HCT116 (cell line): ENCODE results near the gene PDLIM5. TPM values are rescaled to one million over a fixed set of nuclear protein-coding genes. Genes with fewer than 3 reads are reported as not detected.

Experiments used
- ATAC-seq: fragments of 200-7000 bp; cut with Tn5 transposase; 2 replicates; pipeline ENCODE4 v1.9.1; 2020; ENCODE audit warnings: mild to moderate bottlenecking, moderate library complexity
- BruUV-seq: library from RNA; stranded (reverse); fragments of 400-500 nt; replicated peaks from 2 replicates; lab custom pipeline; 2021; lab: Mats Ljungman, UMichigan
- CTCF ChIA-PET: fragments of 300-600 bp; sonication (Branson Sonifier 250); formaldehyde crosslinking; loops from one replicate; lab custom pipeline; 2021; ENCODE audit warnings: antibody characterized with exemption; lab: Charles Lee
- POLR2A ChIA-PET: fragments of 300-600, 350-600 bp; sonication (Branson Sonifier 250); formaldehyde crosslinking; loops from one replicate; lab custom pipeline; 2021; ENCODE audit warnings: antibody characterized with exemption; lab: Charles Lee
- RAD21 ChIA-PET, 2 experiments: fragments of 300-600 bp; sonication (Branson Sonifier 250); formaldehyde crosslinking; loops; one replicate each; lab custom pipeline; 2023; ENCODE audit warnings: low total read pairs in 2 of 2; ENCODE audit not compliant: uncharacterized antibody in 2 of 2, unreplicated experiment in 2 of 2, low non-redundant PET in 1 of 2; lab: Charles Lee
- DNase-seq: peaks from one replicate; pipeline ENCODE4 v3.0.0-alpha.2; 2010; ENCODE audit warnings: low read depth, low spot score
- H2AFZ ChIP-seq: fragments of 200-600 bp; shearing (Covaris generic), sonication (generic); 2 replicates; pipeline ENCODE4 v1.6.1; 2017; ENCODE audit warnings: low read depth, mixed run types, mixed read lengths, antibody characterized with exemption, low read length; ENCODE audit not compliant: poor library complexity, severe bottlenecking
- H3K27ac ChIP-seq: 2 replicates; pipeline ENCODE4 v1.5.1; 2012; ENCODE audit warnings: low read depth, low read length
- H3K27me3 ChIP-seq: fragments of 200-600 bp; sonication (generic); 2 replicates; pipeline ENCODE4 v1.6.1; 2016; ENCODE audit warnings: mixed run types, low read length, mixed read lengths; ENCODE audit not compliant: insufficient read depth
- H3K36me3 ChIP-seq, 2 experiments: fragments of 200-500 bp in 1 of 2; fragments of 200-600 bp in 1 of 2; sonication (Bioruptor generic) in 1 of 2; sonication (generic) in 1 of 2; 2 replicates each; pipeline versions ENCODE4 v1.5.1 to v1.6.1; 2014 to 2016; ENCODE audit warnings: low read length in 2 of 2, inconsistent platforms in 1 of 2, mixed read lengths in 1 of 2, mixed run types in 1 of 2; ENCODE audit not compliant: insufficient read depth in 2 of 2, control insufficient read depth in 1 of 2
- H3K4me1 ChIP-seq, 2 experiments: fragments of 200-600 bp in 1 of 2; sonication (generic) in 1 of 2; 2 replicates each; pipeline versions ENCODE4 v1.5.1 to v1.6.1; 2012 to 2017; ENCODE audit warnings: low read length in 2 of 2, inconsistent platforms in 1 of 2, mild to moderate bottlenecking in 1 of 2, mixed read lengths in 1 of 2, mixed run types in 1 of 2, moderate library complexity in 1 of 2; ENCODE audit not compliant: insufficient read depth in 2 of 2, control insufficient read depth in 1 of 2
- H3K4me2 ChIP-seq: fragments of 200-600 bp; sonication (generic); 2 replicates; pipeline ENCODE4 v1.6.1; 2017; ENCODE audit warnings: mixed run types, low read length, mixed read lengths
- H3K4me3 ChIP-seq, 2 experiments: fragments of 200-600 bp in 1 of 2; sonication (generic) in 1 of 2; replicated peaks in 1 of 2; 2 replicates each; pipeline ENCODE4 v1.5.1; 2011 to 2016; ENCODE audit warnings: low read length in 2 of 2, control low read depth in 1 of 2, low read depth in 1 of 2, mild to moderate bottlenecking in 1 of 2, mixed read lengths in 1 of 2, mixed run types in 1 of 2
- H3K79me2 ChIP-seq: fragments of 200-600 bp; sonication (generic); 2 replicates; pipeline ENCODE4 v1.6.1; 2017; ENCODE audit warnings: mild to moderate bottlenecking, mixed run types, low read length, moderate library complexity, mixed read lengths; ENCODE audit not compliant: insufficient read depth
- H3K9ac ChIP-seq: fragments of 200-600 bp; sonication (generic); 2 replicates; pipeline ENCODE4 v1.6.1; 2016; ENCODE audit warnings: low read length, mixed read lengths
- H3K9me2 ChIP-seq: fragments of 200-600 bp; sonication (generic), shearing (Covaris generic); 2 replicates; pipeline ENCODE4 v1.6.1; 2017; ENCODE audit warnings: mixed run types, mild to moderate bottlenecking, moderate library complexity; ENCODE audit not compliant: insufficient read depth
- H3K9me3 ChIP-seq, 2 experiments: fragments of 200-500 bp in 1 of 2; fragments of 200-600 bp in 1 of 2; sonication (Bioruptor generic) in 1 of 2; sonication (generic) in 1 of 2; 2 replicates each; pipeline ENCODE4 v1.6.1; 2014 to 2017; ENCODE audit warnings: low read length in 2 of 2, mixed read lengths in 2 of 2, inconsistent platforms in 1 of 2, low read depth in 1 of 2, mild to moderate bottlenecking in 1 of 2, mixed run types in 1 of 2, moderate library complexity in 1 of 2; ENCODE audit not compliant: control insufficient read depth in 1 of 2, insufficient read depth in 1 of 2
- H4K20me1 ChIP-seq: fragments of 200-600 bp; sonication (generic), shearing (Covaris generic); 2 replicates; pipeline ENCODE4 v1.6.1; 2017; ENCODE audit warnings: mixed run types, mild to moderate bottlenecking, moderate library complexity; ENCODE audit not compliant: insufficient read depth
- CBX3 ChIP-seq: IDR thresholded peaks from 2 replicates; pipeline ENCODE4 v1.6.1; 2012; ENCODE audit warnings: low read depth
- CEBPB ChIP-seq: IDR thresholded peaks from 2 replicates; pipeline ENCODE4 v1.6.1; 2012; ENCODE audit warnings: low read depth
- EGR1 ChIP-seq: IDR thresholded peaks from 2 replicates; pipeline ENCODE4 v1.6.1; 2012; ENCODE audit warnings: low read depth
- EZH2phosphoT487 ChIP-seq: fragments of 200-600 bp; IDR thresholded peaks from 2 replicates; pipeline ENCODE4 v1.6.1; 2018; ENCODE audit warnings: antibody characterized with exemption, borderline replicate concordance
- FOSL1 ChIP-seq: IDR thresholded peaks from 2 replicates; pipeline ENCODE4 v1.6.1; 2012; ENCODE audit warnings: low read depth
- JUND ChIP-seq: IDR thresholded peaks from 2 replicates; pipeline ENCODE4 v1.6.1; 2012
- MAX ChIP-seq: IDR thresholded peaks from 2 replicates; pipeline ENCODE4 v1.6.1; 2012
- RAD21 ChIP-seq: IDR thresholded peaks from 2 replicates; pipeline ENCODE4 v1.6.1; 2012; ENCODE audit warnings: low read depth, mild to moderate bottlenecking
- SIN3A ChIP-seq: IDR thresholded peaks from 2 replicates; pipeline ENCODE4 v1.6.1; 2012; ENCODE audit warnings: low read depth
- SRF ChIP-seq: IDR thresholded peaks from 2 replicates; pipeline ENCODE4 v1.6.1; 2012; ENCODE audit warnings: low read depth
- ZNF274 ChIP-seq: fragments of 200-500 bp; sonication (Bioruptor generic); IDR thresholded peaks from 2 replicates; pipeline ENCODE4 v1.6.1; 2014; ENCODE audit warnings: mild to moderate bottlenecking, low read depth, low read length, inconsistent platforms
- intact Hi-C: fragments of 100-400 bp; cut with micrococcal nuclease; formaldehyde crosslinking; loops from 2 replicates; pipeline ENCODE4 v1.10.0; 2022
- total RNA-seq: library from RNA; stranded (reverse); gene quantifications from one replicate; pipeline ENCODE4 v1.2.1, GENCODE V29; 2021; ENCODE audit not compliant: unreplicated experiment
- TF ChIP-seq, protein P1 (sequence below): IDR thresholded peaks from 2 replicates; pipeline ENCODE4 v1.6.1; 2011; ENCODE audit warnings: mild to moderate bottlenecking, low read length, moderate library complexity; ENCODE audit not compliant: insufficient replicate concordance; ENCODE audit errors: extremely low read depth
- TF ChIP-seq, protein P2 (sequence below), 3 experiments: fragments of 200-600 bp in 1 of 3; sonication (generic) in 1 of 3; IDR thresholded peaks in 2 of 3; conservative IDR thresholded peaks in 1 of 3; 2 replicates each; pipeline ENCODE4 v1.5.1; 2012 to 2017; ENCODE audit warnings: low read depth in 2 of 3, low read length in 2 of 3, antibody characterized with exemption in 1 of 3, borderline replicate concordance in 1 of 3, control low read depth in 1 of 3, mild to moderate bottlenecking in 1 of 3, mixed read lengths in 1 of 3, mixed run types in 1 of 3, moderate library complexity in 1 of 3; ENCODE audit not compliant: insufficient read depth in 1 of 3
- TF ChIP-seq, protein P3 (sequence below): IDR thresholded peaks from 2 replicates; pipeline ENCODE4 v1.6.1; 2012

Gene PDLIM5
- total RNA-seq, 1 experiment from 2014 or later, result 130 TPM

DNA sequence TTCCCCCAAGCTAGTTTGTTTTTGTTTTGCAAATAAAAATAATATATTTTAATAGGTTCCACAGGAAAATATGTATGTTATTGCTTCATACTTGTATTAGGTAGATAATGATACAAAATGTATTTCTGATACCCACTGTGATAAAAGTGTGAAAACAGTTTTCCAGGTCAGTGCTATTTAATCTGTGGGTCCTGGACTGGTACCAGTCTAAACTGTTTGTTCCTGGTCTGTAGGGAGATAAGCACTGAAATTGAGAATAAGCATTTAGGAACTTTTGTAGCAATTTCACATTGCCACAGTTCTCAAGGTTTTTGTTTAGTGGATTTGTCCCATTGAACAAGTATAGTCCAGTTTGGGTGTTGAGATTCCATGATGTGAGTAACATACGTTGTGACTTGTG is 110.5 kb downstream of the PDLIM5 start:
- BruUV-seq, result no TSS peak
- Histone ChIP-seq H3K4me3 (no peak overlapping the region), H2AFZ (no peak overlapping the region), H4K20me1 (no peaks in the 10 kb centered on the region; the same call in 1 of the 2 replicates), H3K4me1 (peaks cover 35 to 40% of the 10 kb centered on the region in 2 experiments; a peak in 3 of 4 replicates), H3K79me2 (peaks cover 22% of the 10 kb centered on the region), H3K27ac (no peak overlapping the region), H3K9ac (no peak overlapping the region), H3K4me2 (no peak overlapping the region), H3K9me2 (no peaks in the 10 kb centered on the region; the same call in 1 of the 2 replicates), H3K9me3 (no peaks in the 10 kb centered on the region), H3K27me3 (no peaks in the 10 kb centered on the region), H3K36me3 (no peaks in the 10 kb centered on the region)
- intact Hi-C loops, result no loop called here
- ATAC-seq, result no peak
- DNase-seq, result no peak
- ChIA-PET CTCF (no interaction called here), RAD21 (no interaction called here), POLR2A (no interaction called here)
- TF ChIP-seq, protein P1, sequence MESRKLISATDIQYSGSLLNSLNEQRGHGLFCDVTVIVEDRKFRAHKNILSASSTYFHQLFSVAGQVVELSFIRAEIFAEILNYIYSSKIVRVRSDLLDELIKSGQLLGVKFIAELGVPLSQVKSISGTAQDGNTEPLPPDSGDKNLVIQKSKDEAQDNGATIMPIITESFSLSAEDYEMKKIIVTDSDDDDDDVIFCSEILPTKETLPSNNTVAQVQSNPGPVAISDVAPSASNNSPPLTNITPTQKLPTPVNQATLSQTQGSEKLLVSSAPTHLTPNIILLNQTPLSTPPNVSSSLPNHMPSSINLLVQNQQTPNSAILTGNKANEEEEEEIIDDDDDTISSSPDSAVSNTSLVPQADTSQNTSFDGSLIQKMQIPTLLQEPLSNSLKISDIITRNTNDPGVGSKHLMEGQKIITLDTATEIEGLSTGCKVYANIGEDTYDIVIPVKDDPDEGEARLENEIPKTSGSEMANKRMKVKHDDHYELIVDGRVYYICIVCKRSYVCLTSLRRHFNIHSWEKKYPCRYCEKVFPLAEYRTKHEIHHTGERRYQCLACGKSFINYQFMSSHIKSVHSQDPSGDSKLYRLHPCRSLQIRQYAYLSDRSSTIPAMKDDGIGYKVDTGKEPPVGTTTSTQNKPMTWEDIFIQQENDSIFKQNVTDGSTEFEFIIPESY, result no peak

- no peak overlapping the region for H3K9ac ChIP-seq
- no peaks in the 10 kb centered on the region for H4K20me1 ChIP-seq
- peaks cover 25 to 31% of the 10 kb centered on the region in 2 experiments; a peak in 3 of 4 replicates for H3K4me1 ChIP-seq
- no peaks in the 10 kb centered on the region for H3K27me3 ChIP-seq
- ChIA-PET RAD21 (no interaction called here), POLR2A (no interaction called here), CTCF (no interaction called here)
- no peak for ATAC-seq
- H2AFZ ChIP-seq, result no peak overlapping the region
- no peaks in the 10 kb centered on the region for H3K9me3 ChIP-seq
- H3K9me2 ChIP-seq, result no peaks in the 10 kb centered on the region; the same call in 1 of the 2 replicates
- DNase-seq, result no peak
- H3K4me2 ChIP-seq, result no peak overlapping the region
- no peaks in the 10 kb centered on the region for H3K36me3 ChIP-seq
- BruUV-seq, result no TSS peak
- H3K79me2 ChIP-seq, result peaks cover 16% of the 10 kb centered on the region
- no peak overlapping the region for H3K4me3 ChIP-seq
- intact Hi-C loops, result no loop called here
- no peak overlapping the region for H3K27ac ChIP-seq
- TF ChIP-seq SRF, result no peak
- no peak for TF ChIP-seq JUND
- no peak for TF ChIP-seq EZH2phosphoT487
- TF ChIP-seq SIN3A, result no peak
- TF ChIP-seq CBX3, result no peak
- TF ChIP-seq CEBPB, result no peak
- no peak for TF ChIP-seq EGR1
- no peak for TF ChIP-seq ZNF274
- TF ChIP-seq, protein P2, sequence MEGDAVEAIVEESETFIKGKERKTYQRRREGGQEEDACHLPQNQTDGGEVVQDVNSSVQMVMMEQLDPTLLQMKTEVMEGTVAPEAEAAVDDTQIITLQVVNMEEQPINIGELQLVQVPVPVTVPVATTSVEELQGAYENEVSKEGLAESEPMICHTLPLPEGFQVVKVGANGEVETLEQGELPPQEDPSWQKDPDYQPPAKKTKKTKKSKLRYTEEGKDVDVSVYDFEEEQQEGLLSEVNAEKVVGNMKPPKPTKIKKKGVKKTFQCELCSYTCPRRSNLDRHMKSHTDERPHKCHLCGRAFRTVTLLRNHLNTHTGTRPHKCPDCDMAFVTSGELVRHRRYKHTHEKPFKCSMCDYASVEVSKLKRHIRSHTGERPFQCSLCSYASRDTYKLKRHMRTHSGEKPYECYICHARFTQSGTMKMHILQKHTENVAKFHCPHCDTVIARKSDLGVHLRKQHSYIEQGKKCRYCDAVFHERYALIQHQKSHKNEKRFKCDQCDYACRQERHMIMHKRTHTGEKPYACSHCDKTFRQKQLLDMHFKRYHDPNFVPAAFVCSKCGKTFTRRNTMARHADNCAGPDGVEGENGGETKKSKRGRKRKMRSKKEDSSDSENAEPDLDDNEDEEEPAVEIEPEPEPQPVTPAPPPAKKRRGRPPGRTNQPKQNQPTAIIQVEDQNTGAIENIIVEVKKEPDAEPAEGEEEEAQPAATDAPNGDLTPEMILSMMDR (IDR thresholded peaks at IDR 0.05 in 2 of 3, conservative IDR thresholded peaks at IDR 0.05 in 1 of 3; ENCODE audit: borderline replicate concordance in 1 of 3, insufficient read depth in 1 of 3, low read depth in 2 of 3, low read length in 2 of 3), result no peak
- no peak for TF ChIP-seq RAD21
- TF ChIP-seq MAX, result no peak
- TF ChIP-seq FOSL1, result no peak
- TF ChIP-seq, protein P1, result no peak
- TF ChIP-seq, protein P3, sequence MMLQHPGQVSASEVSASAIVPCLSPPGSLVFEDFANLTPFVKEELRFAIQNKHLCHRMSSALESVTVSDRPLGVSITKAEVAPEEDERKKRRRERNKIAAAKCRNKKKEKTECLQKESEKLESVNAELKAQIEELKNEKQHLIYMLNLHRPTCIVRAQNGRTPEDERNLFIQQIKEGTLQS, result no peak
Measured at GRCh38 chr4:94564252-94564651, 112.5 kb downstream of the PDLIM5 start.
